Endodermal cell (in vitro differentiated cells): ENCODE data around the gene AAK1. TPM values are rescaled to one million over a fixed set of nuclear protein-coding genes. Genes with fewer than 3 reads are reported as not detected.
"Not testable (repeated sequence)": the region's sequence is repeated elsewhere in the genome, so short reads cannot be mapped to it uniquely, and the experiment has no call there.

Source experiments
- DNase-seq: peaks from one replicate; pipeline ENCODE4 v3.0.0-alpha.2; 2017
- H3K27ac ChIP-seq: 2 replicates; pipeline ENCODE4 v1.5.1; 2013; ENCODE audit warnings: mild to moderate bottlenecking, low read depth, low read length, moderate library complexity
- H3K27me3 ChIP-seq: 2 replicates; pipeline ENCODE4 v1.6.1; 2013; ENCODE audit warnings: mild to moderate bottlenecking, low read length, moderate library complexity; ENCODE audit not compliant: insufficient read depth, control insufficient read depth, poor library complexity, severe bottlenecking
- H3K36me3 ChIP-seq: 2 replicates; pipeline ENCODE4 v1.7.0; 2013; ENCODE audit warnings: mild to moderate bottlenecking, low read length, moderate library complexity; ENCODE audit not compliant: control insufficient read depth, insufficient read depth
- H3K4me1 ChIP-seq: one replicate; pipeline ENCODE4 v1.7.0; 2013; ENCODE audit warnings: low read length; ENCODE audit not compliant: control insufficient read depth, insufficient read depth
- H3K4me3 ChIP-seq: 2 replicates; pipeline ENCODE4 v1.5.1; 2013; ENCODE audit warnings: mild to moderate bottlenecking, low read length, moderate library complexity
- H3K9ac ChIP-seq: 2 replicates; pipeline ENCODE4 v1.6.1; 2013; ENCODE audit warnings: mild to moderate bottlenecking, low read length, moderate library complexity; ENCODE audit not compliant: poor library complexity, severe bottlenecking; ENCODE audit errors: extremely low read depth
- H3K9me3 ChIP-seq: 2 replicates; pipeline ENCODE4 v1.6.1; 2013; ENCODE audit warnings: mild to moderate bottlenecking, low read length, moderate library complexity; ENCODE audit not compliant: control insufficient read depth
- H3K27ac Mint-ChIP-seq: 2 replicates; pipeline ENCODE4 v1.8.0; 2020; ENCODE audit warnings: mixed read lengths
- H3K27me3 Mint-ChIP-seq: 2 replicates; pipeline ENCODE4 v1.8.0; 2021; ENCODE audit warnings: mild to moderate bottlenecking, mixed read lengths; ENCODE audit not compliant: insufficient read depth
- H3K36me3 Mint-ChIP-seq: 2 replicates; pipeline ENCODE4 v1.8.0; 2020; ENCODE audit warnings: low read depth, mixed read lengths
- H3K4me1 Mint-ChIP-seq: 2 replicates; pipeline ENCODE4 v1.8.0; 2020; ENCODE audit warnings: mixed read lengths
- H3K4me3 Mint-ChIP-seq: 2 replicates; pipeline ENCODE4 v1.8.0; 2020; ENCODE audit warnings: mild to moderate bottlenecking, moderate library complexity, mixed read lengths
- H3K9me3 Mint-ChIP-seq: 2 replicates; pipeline ENCODE4 v1.8.0; 2020; ENCODE audit warnings: mild to moderate bottlenecking, mixed read lengths
- WGBS, 2 experiments: methylation state at CpG; one replicate each; pipeline versions ENCODE4 v1.1.5 to v1.1.7; 2013; ENCODE audit warnings: missing lambda C conversion rate in 2 of 2, mixed read lengths in 1 of 2; ENCODE audit not compliant: insufficient coverage in 1 of 2, insufficient read length in 1 of 2; 5-methylcytosine and 5-hydroxymethylcytosine counted together
- total RNA-seq, 2 donors: library from RNA; stranded (reverse); fragmentation: NEBNext Ultra II Directional in 1 of 2; extraction: Animal tissue kit (Norgen Biotek cat#: 25700) in 1 of 2; gene quantifications; 2 replicates in 1 of 2; 3 replicates in 1 of 2; pipeline ENCODE4 v1.2.1, GENCODE V29; 2021
- TF ChIP-seq, protein P1 (sequence below): fragments of 200-600 bp; sonication (generic); conservative IDR thresholded peaks from 2 replicates; pipeline ENCODE4 v1.5.0; 2021; ENCODE audit warnings: antibody characterized with exemption, mild to moderate bottlenecking

Gene AAK1
- total RNA-seq, 2 donors from 2014 or later, result 29.2 to 34.7 TPM

DNA sequence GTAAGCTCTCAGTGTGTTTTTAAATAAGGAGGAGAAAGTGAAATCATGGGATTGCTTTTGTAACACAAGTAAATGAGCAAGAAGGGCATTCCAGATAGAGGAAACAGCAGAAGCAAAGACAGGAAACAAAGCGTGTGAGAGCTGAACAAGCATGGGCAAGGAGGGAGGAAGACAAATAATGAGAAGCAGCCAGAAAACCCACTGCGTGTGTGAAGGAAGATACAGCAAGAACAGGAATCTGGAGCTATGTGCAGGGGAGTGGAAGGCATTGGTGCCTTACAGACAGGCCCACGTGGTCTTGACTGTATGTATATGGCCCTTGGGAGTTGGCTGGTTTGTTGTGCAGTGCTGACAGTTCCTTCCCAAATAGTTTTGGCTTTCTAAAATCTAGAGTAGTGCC lies 88.6 kb downstream of the AAK1 start:
- Histone ChIP-seq H3K9ac (no peak overlapping the region), H3K4me3 (no peak overlapping the region), H3K9me3 (no peaks in the 10 kb centered on the region), H3K27ac (no peak overlapping the region), H3K36me3 (peaks cover 7% of the 10 kb centered on the region), H3K27me3 (no peaks in the 10 kb centered on the region), H3K4me1 (no peaks in the 10 kb centered on the region)
- Mint-ChIP-seq H3K27ac (no peak overlapping the region), H3K27me3 (no peaks in the 10 kb centered on the region), H3K9me3 (no peaks in the 10 kb centered on the region), H3K4me3 (no peak overlapping the region), H3K4me1 (peaks cover 4% of the 10 kb centered on the region), H3K36me3 (peaks cover 4% of the 10 kb centered on the region)
- TF ChIP-seq, protein P1, sequence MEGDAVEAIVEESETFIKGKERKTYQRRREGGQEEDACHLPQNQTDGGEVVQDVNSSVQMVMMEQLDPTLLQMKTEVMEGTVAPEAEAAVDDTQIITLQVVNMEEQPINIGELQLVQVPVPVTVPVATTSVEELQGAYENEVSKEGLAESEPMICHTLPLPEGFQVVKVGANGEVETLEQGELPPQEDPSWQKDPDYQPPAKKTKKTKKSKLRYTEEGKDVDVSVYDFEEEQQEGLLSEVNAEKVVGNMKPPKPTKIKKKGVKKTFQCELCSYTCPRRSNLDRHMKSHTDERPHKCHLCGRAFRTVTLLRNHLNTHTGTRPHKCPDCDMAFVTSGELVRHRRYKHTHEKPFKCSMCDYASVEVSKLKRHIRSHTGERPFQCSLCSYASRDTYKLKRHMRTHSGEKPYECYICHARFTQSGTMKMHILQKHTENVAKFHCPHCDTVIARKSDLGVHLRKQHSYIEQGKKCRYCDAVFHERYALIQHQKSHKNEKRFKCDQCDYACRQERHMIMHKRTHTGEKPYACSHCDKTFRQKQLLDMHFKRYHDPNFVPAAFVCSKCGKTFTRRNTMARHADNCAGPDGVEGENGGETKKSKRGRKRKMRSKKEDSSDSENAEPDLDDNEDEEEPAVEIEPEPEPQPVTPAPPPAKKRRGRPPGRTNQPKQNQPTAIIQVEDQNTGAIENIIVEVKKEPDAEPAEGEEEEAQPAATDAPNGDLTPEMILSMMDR, result no peak
- WGBS, 2 experiments, result 92 to 95% methylated on average over 3 of the region's 3 CpGs
- DNase-seq, result no peak

DNA sequence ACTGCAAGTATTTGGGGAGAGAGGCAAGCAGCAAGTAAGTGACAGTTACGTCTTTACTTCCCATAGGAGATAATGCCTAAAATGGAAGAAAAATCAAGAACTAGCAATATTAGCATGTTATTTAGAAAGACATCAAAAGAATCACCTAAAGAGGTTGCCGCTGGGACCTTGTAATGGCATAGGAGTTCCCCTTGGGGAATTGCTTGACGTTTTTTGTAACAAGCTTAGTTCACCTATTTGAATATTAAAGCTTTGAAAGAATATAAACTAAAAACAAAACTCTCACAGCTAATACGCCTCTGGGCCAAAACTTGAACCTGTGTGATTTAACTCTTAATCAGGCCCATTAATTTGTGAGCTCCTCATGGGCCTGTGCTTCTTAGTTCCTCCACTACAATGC lies 89.0 kb downstream of the AAK1 start:
- H3K27ac Mint-ChIP-seq, result no peak overlapping the region
- WGBS, 2 experiments, result 92 to 100% methylated on average over 2 to 4 of the region's 4 CpGs

DNA sequence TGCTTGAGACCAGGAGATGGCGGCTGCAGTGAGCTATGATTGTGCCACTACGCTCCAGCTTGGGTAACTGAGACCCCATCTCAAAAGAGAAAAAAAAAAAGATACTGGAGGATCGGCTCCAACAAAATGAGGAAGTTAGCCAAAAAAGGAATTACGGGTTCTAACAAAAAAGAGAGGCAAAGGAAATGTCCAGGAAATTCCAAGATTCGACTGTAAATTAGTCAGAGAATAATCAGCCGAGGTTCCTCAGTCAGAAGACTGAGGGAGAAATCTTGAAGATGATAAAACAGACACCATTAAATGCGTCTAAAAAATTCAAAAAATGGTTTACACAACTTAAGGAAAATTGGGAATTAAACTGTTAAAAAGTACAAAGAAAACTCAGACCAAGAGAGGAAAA lies 89.5 kb downstream of the AAK1 start:
- H3K4me3 ChIP-seq, result no peak overlapping the region
- H3K9ac ChIP-seq, result no peak overlapping the region
- no peak for DNase-seq
- WGBS, 2 experiments, result 92 to 93% methylated on average over 6 to 7 of the region's 7 CpGs
- H3K4me1 ChIP-seq, result no peaks in the 10 kb centered on the region
- H3K27me3 ChIP-seq, result no peaks in the 10 kb centered on the region
- H3K9me3 Mint-ChIP-seq, result no peaks in the 10 kb centered on the region
- TF ChIP-seq, protein P1, result no peak
- H3K36me3 Mint-ChIP-seq, result peaks cover 6% of the 10 kb centered on the region
- H3K4me1 Mint-ChIP-seq, result no peaks in the 10 kb centered on the region
- peaks cover 7% of the 10 kb centered on the region for H3K36me3 ChIP-seq
- H3K27me3 Mint-ChIP-seq, result no peaks in the 10 kb centered on the region
- no peaks in the 10 kb centered on the region for H3K9me3 ChIP-seq
- H3K27ac Mint-ChIP-seq, result no peak overlapping the region
- no peak overlapping the region for H3K4me3 Mint-ChIP-seq
- no peak overlapping the region for H3K27ac ChIP-seq

More for the DNA sequence above, 89.0 kb downstream of the AAK1 start:
- Histone ChIP-seq H3K9ac (no peak overlapping the region), H3K36me3 (peaks cover 7% of the 10 kb centered on the region), H3K27ac (no peak overlapping the region), H3K27me3 (no peaks in the 10 kb centered on the region), H3K9me3 (no peaks in the 10 kb centered on the region), H3K4me3 (no peak overlapping the region), H3K4me1 (no peaks in the 10 kb centered on the region)
- no peaks in the 10 kb centered on the region for H3K9me3 Mint-ChIP-seq
- no peaks in the 10 kb centered on the region for H3K27me3 Mint-ChIP-seq
- H3K4me3 Mint-ChIP-seq, result no peak overlapping the region
- peaks cover 2% of the 10 kb centered on the region for H3K4me1 Mint-ChIP-seq
- H3K36me3 Mint-ChIP-seq, result peaks cover 4% of the 10 kb centered on the region
- DNase-seq, result no peak
- TF ChIP-seq, protein P1, result no peak

DNA sequence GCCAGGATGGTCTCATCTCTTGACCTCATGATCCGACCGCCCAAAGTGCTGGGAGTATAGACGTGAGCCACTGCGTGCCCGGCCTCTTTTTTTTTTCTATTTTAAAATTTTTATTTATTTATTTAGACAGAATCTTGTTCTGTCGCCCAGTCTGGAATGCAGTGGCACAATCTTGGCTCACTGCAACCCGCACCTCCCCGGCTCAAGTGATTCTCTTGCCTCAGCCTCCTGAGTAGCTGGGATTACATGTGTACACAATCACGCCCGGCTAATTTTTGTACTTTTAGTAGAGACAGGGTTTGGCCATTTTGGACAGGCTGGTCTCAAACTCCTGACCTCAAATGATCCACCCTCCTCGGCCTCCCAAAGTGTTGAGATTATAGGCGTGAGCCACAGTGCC lies 93.0 kb downstream of the AAK1 start:
- not testable (repeated sequence) for H3K27me3 Mint-ChIP-seq, H3K27ac Mint-ChIP-seq, H3K4me3 ChIP-seq, H3K36me3 ChIP-seq, H3K27ac ChIP-seq, H3K4me3 Mint-ChIP-seq, H3K27me3 ChIP-seq, DNase-seq, H3K9ac ChIP-seq, H3K4me1 ChIP-seq, H3K4me1 Mint-ChIP-seq
- peaks cover 16% of the 10 kb centered on the region for H3K9me3 ChIP-seq
- Mint-ChIP-seq H3K9me3 (peaks cover 20% of the 10 kb centered on the region), H3K36me3 (peaks cover 12% of the 10 kb centered on the region)
- 91 to 96% methylated on average over 4 to 10 of the region's 12 CpGs for WGBS, 2 experiments
